OCI-LY1 (cell line): ENCODE measurements around the gene TADA3.

Experiments
- CTCF ChIP-seq: fragments of 200-600 bp; sonication (generic), shearing (Covaris generic); IDR thresholded peaks from 2 replicates; pipeline ENCODE4 v1.5.1; 2017; ENCODE audit warnings: mild to moderate bottlenecking, antibody characterized with exemption, low read length, moderate library complexity, mixed read lengths
- EZH2 ChIP-seq: fragments of 200-600 bp; sonication (generic), shearing (Covaris generic); IDR thresholded peaks from 2 replicates; pipeline ENCODE4 v1.8.0; 2017; ENCODE audit warnings: borderline replicate concordance, mixed run types, mild to moderate bottlenecking, antibody characterized with exemption, low read length, moderate library complexity, mixed read lengths

GRCh38 chr3:9838856-9839255 lies 46.6 kb upstream of the TADA3 start:
- TF ChIP-seq CTCF (no peak), EZH2 (no peak)
